ENCODE data around the gene CCDC197. TPM values are rescaled to one million over a fixed set of nuclear protein-coding genes. Genes with fewer than 3 reads are reported as not detected.

The CCDC197 gene
- total RNA-seq, 2 experiments from 2014 or later: 0.45 TPM; not detected in 1

DNA sequence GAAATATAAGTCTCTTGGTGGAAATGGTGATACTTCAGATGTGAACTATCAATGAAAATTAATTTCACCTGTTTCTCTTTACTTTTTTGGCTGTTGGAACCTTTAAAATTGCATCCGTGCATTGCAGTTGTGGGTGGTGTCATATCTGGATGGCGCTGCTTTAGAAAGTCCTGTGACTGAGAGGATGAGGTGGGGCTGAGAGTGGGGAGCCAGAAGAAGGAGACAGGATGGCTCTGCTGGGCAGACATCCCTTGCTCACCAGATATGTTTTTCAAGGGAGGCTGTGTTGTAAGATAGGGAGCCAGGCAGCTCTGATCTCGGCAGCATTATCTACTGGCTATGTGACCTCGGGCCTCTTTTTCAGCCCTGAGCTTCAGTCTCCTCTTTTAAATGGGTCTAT, 33.4 kb upstream of the CCDC197 start:
- H3K27ac Mint-ChIP-seq: peak overlapping the region; percentile 100
- H3K9me3 Mint-ChIP-seq: peaks cover 8% of the 10 kb centered on the region
- H3K4me3 Mint-ChIP-seq: peak overlapping the region; percentile 28
- POLR2A ChIA-PET: interaction anchor here (0.8 to 12.1 kb wide), 19 partner anchors 8 to 849 kb away, joined by 3 to 616 read pairs (median 4); partner anchors contain the start of genes ASB2, CCDC197, DDX24 and IFI27L1
- no peak for DNase-seq
- CTCF ChIA-PET: interaction anchor here (0.8 to 13.3 kb wide), 9 partner anchors 7 to 37 kb away, joined by 3 to 156 read pairs (median 8); partner anchors contain the start of gene ASB2
- H3K4me1 Mint-ChIP-seq: peaks cover 92% of the 10 kb centered on the region
- no peaks in the 10 kb centered on the region for H3K27me3 Mint-ChIP-seq
- H3K36me3 Mint-ChIP-seq (ENCODE audit: low read depth): peaks cover 66% of the 10 kb centered on the region

DNA sequence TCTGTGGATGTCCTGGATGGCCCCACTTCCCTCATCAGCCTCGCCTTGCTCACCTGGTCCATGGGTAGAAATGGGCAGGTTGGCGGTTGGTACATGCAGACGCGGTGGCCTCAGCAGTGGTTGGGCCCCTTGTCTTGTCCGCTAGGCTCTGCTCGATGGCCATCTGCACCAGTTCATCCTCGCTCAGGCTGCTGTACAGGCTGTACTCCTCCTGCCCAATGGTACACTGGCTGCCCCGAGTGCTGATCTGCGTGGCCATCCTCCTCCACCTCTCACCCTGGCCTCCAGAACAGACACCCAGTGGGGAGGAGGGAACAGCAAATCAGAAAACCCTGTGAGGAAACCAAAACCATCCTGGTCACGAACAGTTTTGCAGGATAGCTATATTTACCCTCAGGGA, 32.8 kb upstream of the CCDC197 start:
- Mint-ChIP-seq H3K9me3 (peaks cover 8% of the 10 kb centered on the region), H3K36me3 (ENCODE audit: low read depth) (peaks cover 66% of the 10 kb centered on the region), H3K27me3 (no peaks in the 10 kb centered on the region), H3K4me3 (no peak overlapping the region), H3K4me1 (peaks cover 92% of the 10 kb centered on the region), H3K27ac (peak overlapping the region; percentile 100)
- POLR2A ChIA-PET: interaction anchor here (2.0 to 12.1 kb wide), 4 partner anchors 9 to 117 kb away, joined by 8 to 616 read pairs (median 41); partner anchors contain the start of genes ASB2, DDX24 and IFI27L1
- DNase-seq: no peak
- CTCF ChIA-PET: interaction anchor here (2.0 to 4.2 kb wide), 3 partner anchors 24 to 37 kb away, joined by 5 to 52 read pairs (median 8); no protein-coding TSS in a partner anchor

DNA sequence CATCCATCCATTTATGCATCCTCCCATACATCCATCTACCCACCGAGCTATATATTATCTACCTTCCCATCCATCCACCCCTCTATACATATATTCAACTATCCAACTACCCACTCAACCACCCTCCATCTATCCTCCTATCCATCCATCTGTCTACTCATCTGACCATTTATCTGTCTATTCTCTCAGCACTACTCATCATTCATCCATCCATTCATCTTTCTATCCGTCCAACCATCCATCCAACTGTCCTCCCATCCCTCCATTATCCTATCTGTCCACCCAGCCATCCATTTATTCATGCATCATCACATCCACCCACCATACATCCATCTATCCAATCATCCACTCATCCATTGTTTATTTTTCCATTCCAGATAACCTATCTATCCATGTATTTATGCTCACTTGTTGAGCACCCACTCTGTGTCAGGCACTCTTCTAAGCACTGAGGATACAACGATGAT, 32.2 kb upstream of the CCDC197 start:
- peaks cover 8% of the 10 kb centered on the region for H3K9me3 Mint-ChIP-seq
- CTCF ChIA-PET: interaction anchor here (1.0 to 4.2 kb wide), 4 partner anchors 9 to 36 kb away, joined by 3 to 52 read pairs (median 6); no protein-coding TSS in a partner anchor
- peak overlapping the region; percentile 100 for H3K27ac Mint-ChIP-seq
- peaks cover 62% of the 10 kb centered on the region for H3K36me3 Mint-ChIP-seq (ENCODE audit: low read depth)
- no peaks in the 10 kb centered on the region for H3K27me3 Mint-ChIP-seq
- DNase-seq: no peak
- H3K4me1 Mint-ChIP-seq: peaks cover 88% of the 10 kb centered on the region
- no peak overlapping the region for H3K4me3 Mint-ChIP-seq
- POLR2A ChIA-PET: interaction anchor here (4.1 to 12.1 kb wide), 3 partner anchors 9 to 25 kb away, joined by 39 to 616 read pairs (median 43); partner anchors contain the start of gene ASB2

DNA sequence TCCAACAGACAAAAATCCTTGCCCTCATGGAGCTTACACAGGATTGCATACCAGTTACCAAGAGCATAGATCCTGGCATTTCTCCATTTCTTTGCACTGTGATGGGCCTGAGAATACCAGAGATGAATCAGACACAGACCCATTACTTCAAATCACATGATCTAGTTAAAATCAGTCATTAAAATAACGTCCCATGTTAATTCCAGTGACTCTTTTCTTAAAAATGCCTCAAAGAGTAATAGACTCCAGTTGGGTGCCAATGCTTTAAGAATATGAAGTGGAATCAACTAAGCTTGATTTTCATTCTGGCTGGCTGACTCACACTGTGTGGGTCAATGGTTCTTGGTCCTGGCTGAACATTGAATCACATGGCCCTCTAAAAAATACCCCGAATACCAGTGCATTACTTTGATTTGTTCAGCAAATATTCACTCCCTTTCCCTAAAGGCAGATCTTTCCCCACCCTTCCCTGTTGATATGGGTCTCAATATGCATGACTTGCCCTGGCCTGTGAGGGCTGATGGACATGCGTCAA, 31.7 kb upstream of the CCDC197 start:
- ChIA-PET POLR2A (interaction anchor here (4.1 to 12.1 kb wide), 3 partner anchors 8 to 25 kb away, joined by 39 to 616 read pairs (median 43); partner anchors contain the start of gene ASB2), CTCF (interaction anchor here (0.7 to 4.2 kb wide), 3 partner anchors 9 to 25 kb away, joined by 3 to 52 read pairs (median 3); no protein-coding TSS in a partner anchor)
- H3K27me3 Mint-ChIP-seq: no peaks in the 10 kb centered on the region
- H3K36me3 Mint-ChIP-seq (ENCODE audit: low read depth): peaks cover 62% of the 10 kb centered on the region
- H3K9me3 Mint-ChIP-seq: peaks cover 8% of the 10 kb centered on the region
- no peak for DNase-seq
- peak overlapping the region; percentile 100 for H3K27ac Mint-ChIP-seq
- peaks cover 88% of the 10 kb centered on the region for H3K4me1 Mint-ChIP-seq
- H3K4me3 Mint-ChIP-seq: no peak overlapping the region

DNA sequence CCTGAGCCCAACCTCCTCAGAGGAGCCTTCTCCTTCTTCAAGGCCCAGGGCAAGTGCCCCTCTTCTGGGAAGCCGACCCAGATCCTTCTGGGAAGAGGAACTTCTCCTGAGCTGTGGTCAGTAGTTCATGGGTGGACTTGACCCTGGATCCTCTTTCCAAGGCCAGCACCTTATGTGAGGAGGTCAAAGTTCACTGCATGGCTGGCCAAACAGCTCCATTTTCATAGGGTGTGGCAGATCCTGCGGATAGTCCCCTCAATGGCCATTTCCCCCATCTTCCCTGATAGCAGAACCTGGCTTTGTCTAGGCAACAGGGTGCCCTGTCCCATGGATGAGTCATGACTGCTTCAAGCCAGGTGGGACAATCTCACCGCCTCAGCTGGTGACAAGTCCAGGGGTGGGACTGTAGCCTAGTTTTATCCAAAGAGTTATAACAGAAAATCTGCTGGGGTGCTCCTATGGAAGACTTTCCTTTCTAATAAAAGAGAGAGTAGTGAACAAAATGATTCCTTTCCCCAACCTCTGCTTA, 31.1 kb upstream of the CCDC197 start:
- ChIA-PET CTCF (interaction anchor here (0.7 to 4.2 kb wide), 4 partner anchors 9 to 35 kb away, joined by 3 to 52 read pairs (median 3); no protein-coding TSS in a partner anchor), POLR2A (interaction anchor here (4.1 to 12.1 kb wide), 3 partner anchors 7 to 26 kb away, joined by 39 to 616 read pairs (median 43); partner anchors contain the start of gene ASB2)
- DNase-seq: no peak
- H3K27me3 Mint-ChIP-seq: no peaks in the 10 kb centered on the region
- H3K4me3 Mint-ChIP-seq: no peak overlapping the region
- peak overlapping the region; percentile 100 for H3K27ac Mint-ChIP-seq
- peaks cover 89% of the 10 kb centered on the region for H3K4me1 Mint-ChIP-seq
- peaks cover 60% of the 10 kb centered on the region for H3K36me3 Mint-ChIP-seq (ENCODE audit: low read depth)
- H3K9me3 Mint-ChIP-seq: peaks cover 8% of the 10 kb centered on the region

GRCh38 chr14:93967637-93968250, 29.4 kb upstream of the CCDC197 start:
- peaks cover 54% of the 10 kb centered on the region for H3K36me3 Mint-ChIP-seq (ENCODE audit: low read depth)
- DNase-seq: no peak
- POLR2A ChIA-PET: interaction anchor here (0.7 to 13.5 kb wide), 5 partner anchors 7 to 43 kb away, joined by 3 to 616 read pairs (median 5); partner anchors contain the start of gene ASB2
- H3K4me3 Mint-ChIP-seq: no peak overlapping the region
- H3K27ac Mint-ChIP-seq: no peak overlapping the region
- H3K4me1 Mint-ChIP-seq: peaks cover 89% of the 10 kb centered on the region
- peaks cover 8% of the 10 kb centered on the region for H3K9me3 Mint-ChIP-seq
- CTCF ChIA-PET: interaction anchor here (0.7 to 13.5 kb wide), 4 partner anchors 11 to 169 kb away, joined by 3 to 354 read pairs (median 80); no protein-coding TSS in a partner anchor
- no peaks in the 10 kb centered on the region for H3K27me3 Mint-ChIP-seq

DNA sequence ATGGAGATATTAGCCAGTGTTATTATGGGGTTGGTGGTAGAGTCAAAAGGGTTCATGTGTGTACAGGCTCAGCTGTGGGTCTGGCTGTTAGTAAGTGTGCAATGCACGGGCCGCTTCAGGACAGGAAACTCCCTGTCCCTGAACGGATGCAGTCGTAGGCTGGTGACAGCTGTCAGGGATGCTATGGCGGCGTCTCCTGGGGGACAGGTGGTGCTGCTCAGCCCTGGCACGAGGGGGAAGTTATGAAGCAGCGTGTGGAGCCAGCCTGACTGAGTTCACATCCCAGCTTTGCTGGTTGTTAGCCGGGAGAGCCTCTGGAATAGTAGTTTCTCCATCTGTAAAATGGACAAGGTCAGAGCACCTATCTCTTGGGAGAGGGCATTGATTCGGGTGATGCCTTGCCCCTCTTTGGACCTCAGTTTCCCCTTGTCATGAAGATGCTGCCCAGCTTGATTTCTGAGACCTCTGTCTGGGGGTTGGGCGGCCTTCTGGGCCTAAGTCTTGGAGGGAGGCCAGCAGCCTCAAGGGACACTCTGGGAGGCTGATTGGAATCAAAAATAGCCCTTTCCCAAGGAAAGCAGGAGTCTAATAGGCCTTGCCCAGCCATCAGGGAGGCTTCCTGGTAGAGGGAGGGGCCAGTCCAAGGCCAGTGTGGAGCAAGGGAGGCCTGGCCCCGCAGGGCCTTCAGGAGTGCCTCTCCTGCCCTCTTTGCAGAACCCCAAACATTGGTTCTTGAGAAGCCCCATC, 27.8 kb upstream of the CCDC197 start:
- Mint-ChIP-seq H3K27ac (peak overlapping the region; percentile 55), H3K36me3 (ENCODE audit: low read depth) (peaks cover 57% of the 10 kb centered on the region), H3K4me3 (no peak overlapping the region), H3K4me1 (peaks cover 89% of the 10 kb centered on the region), H3K27me3 (no peaks in the 10 kb centered on the region), H3K9me3 (peaks cover 8% of the 10 kb centered on the region)
- ChIA-PET CTCF (interaction anchor here (1.1 to 13.5 kb wide), 6 partner anchors 12 to 167 kb away, joined by 3 to 354 read pairs (median 11); partner anchors contain the start of gene OTUB2), POLR2A (interaction anchor here (0.7 to 13.5 kb wide), 7 partner anchors 9 to 42 kb away, joined by 3 to 616 read pairs (median 9); no protein-coding TSS in a partner anchor)
- DNase-seq: no peak

GRCh38 chr14:93970585-93970964, 26.5 kb upstream of the CCDC197 start:
- H3K9me3 Mint-ChIP-seq: peaks cover 1% of the 10 kb centered on the region
- peak; percentile 80 for DNase-seq
- no peaks in the 10 kb centered on the region for H3K27me3 Mint-ChIP-seq
- H3K36me3 Mint-ChIP-seq (ENCODE audit: low read depth): peaks cover 48% of the 10 kb centered on the region
- H3K4me1 Mint-ChIP-seq: peaks cover 89% of the 10 kb centered on the region
- CTCF ChIA-PET: interaction anchor here (0.7 to 13.5 kb wide), 19 partner anchors 12 to 166 kb away, joined by 3 to 354 read pairs (median 6); partner anchors contain the start of genes CCDC197, DDX24, IFI27L1 and OTUB2
- POLR2A ChIA-PET: interaction anchor here (1.2 to 13.5 kb wide), 19 partner anchors 8 to 764 kb away, joined by 3 to 616 read pairs (median 6); partner anchors contain the start of genes CCDC197, DDX24, GON7 and IFI27L1
- peak overlapping the region; percentile 94 for H3K27ac Mint-ChIP-seq
- H3K4me3 Mint-ChIP-seq: peak overlapping the region; percentile 80

DNA sequence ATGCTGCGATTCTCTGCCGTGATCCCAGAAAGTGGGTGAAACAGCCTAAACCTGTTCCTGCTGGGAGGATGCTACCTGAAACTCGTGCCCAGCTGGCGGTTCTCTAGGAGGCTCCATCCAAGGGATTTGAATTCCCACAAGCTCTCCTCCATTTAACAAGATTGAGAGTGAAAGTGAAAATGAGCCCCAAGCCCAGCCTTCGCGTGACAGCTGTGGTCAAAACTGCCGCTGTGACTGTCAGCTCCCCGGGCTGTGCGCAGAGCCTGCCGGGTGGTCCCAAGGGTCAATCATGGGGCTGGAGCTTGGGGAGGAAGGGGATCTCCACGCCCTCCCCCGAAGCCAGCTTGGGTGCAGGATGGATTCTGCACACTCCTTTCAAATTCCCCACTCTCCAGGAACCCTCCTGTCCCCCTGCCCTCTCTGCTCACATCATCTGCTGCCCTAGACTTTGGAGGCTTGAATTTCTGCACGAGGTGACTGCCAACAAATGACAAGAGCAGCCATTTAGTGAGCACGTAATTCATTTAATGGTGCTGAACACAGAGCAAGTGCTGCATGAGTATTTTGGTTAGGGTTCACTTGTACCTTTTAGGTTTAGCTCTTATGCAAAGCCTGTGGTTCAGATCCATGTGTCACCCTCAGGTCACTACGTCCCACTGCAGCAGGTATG, 26.0 kb upstream of the CCDC197 start:
- H3K27me3 Mint-ChIP-seq: no peaks in the 10 kb centered on the region
- ChIA-PET POLR2A (interaction anchor here (1.2 to 13.5 kb wide), 19 partner anchors 8 to 764 kb away, joined by 3 to 616 read pairs (median 6); partner anchors contain the start of genes CCDC197, DDX24, GON7 and IFI27L1), CTCF (interaction anchor here (0.7 to 13.5 kb wide), 17 partner anchors 11 to 166 kb away, joined by 3 to 354 read pairs (median 6); partner anchors contain the start of genes CCDC197, DDX24 and IFI27L1)
- peaks cover 48% of the 10 kb centered on the region for H3K36me3 Mint-ChIP-seq (ENCODE audit: low read depth)
- peak; percentile 84 for DNase-seq
- H3K9me3 Mint-ChIP-seq: no peaks in the 10 kb centered on the region
- H3K4me1 Mint-ChIP-seq: peaks cover 89% of the 10 kb centered on the region
- peak overlapping the region; percentile 80 for H3K4me3 Mint-ChIP-seq
- H3K27ac Mint-ChIP-seq: peak overlapping the region; percentile 94

DNA sequence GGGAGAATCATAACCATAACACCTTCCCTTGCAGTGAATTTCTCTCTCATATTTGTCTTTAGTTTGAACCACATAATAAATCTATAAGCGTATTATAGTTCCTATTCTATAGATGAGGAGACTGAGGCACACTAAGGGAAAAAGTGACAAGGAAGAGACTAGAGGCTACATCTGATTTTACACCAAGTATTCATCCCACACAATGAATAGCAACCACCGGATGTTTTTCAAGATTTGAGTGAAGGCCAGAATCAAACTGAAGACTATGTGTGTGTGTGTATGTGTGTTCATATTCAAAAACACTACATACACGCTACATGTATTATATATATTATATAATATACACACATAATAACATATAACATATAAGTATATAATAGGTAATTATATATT, 25.5 kb upstream of the CCDC197 start:
- POLR2A ChIA-PET: interaction anchor here (1.5 to 13.5 kb wide), 11 partner anchors 7 to 109 kb away, joined by 4 to 616 read pairs (median 11); partner anchors contain the start of genes CCDC197, DDX24 and IFI27L1
- CTCF ChIA-PET: interaction anchor here (0.7 to 13.5 kb wide), 16 partner anchors 11 to 165 kb away, joined by 3 to 354 read pairs (median 6); partner anchors contain the start of genes DDX24 and IFI27L1

DNA sequence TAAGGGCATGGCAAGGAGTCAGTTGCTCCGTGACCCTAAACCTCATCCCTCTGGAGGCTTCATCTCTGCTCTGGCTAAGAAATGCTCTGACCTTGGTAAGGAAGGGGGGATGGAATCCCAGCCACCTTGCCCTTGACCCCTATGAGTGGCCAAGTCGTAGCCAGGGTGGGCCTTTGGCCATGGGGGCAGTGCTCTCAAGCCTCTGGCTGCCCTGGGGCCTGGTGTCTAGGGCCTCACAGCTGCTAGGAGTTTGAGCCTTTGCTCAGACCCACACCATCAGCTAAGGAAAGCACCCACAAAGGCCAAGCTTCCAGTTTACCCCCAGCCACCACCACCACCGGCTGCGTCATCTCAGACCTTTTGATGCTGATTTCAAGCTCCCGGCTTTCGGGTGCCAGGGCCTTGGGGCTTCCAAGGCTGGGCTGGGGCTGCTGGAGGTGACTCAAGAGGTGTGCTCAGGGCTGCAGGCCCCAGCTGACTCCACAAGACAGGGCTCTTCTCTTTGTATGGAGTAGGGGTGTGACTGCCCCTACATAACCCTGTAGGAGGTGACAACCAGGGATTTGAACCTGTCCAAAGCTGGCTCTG, 24.4 kb upstream of the CCDC197 start:
- H3K4me3 Mint-ChIP-seq: no peak overlapping the region
- DNase-seq: no peak
- ChIA-PET CTCF (interaction anchor here (0.6 to 13.5 kb wide), 5 partner anchors 11 to 33 kb away, joined by 3 to 354 read pairs (median 5); partner anchors contain the start of gene CCDC197), POLR2A (interaction anchor here (1.3 to 13.5 kb wide), 6 partner anchors 10 to 53 kb away, joined by 3 to 616 read pairs (median 16); partner anchors contain the start of gene OTUB2)
- H3K36me3 Mint-ChIP-seq (ENCODE audit: low read depth): peaks cover 40% of the 10 kb centered on the region
- peaks cover 89% of the 10 kb centered on the region for H3K4me1 Mint-ChIP-seq
- peaks cover 5% of the 10 kb centered on the region for H3K9me3 Mint-ChIP-seq
- H3K27ac Mint-ChIP-seq: peak overlapping the region; percentile 85
- no peaks in the 10 kb centered on the region for H3K27me3 Mint-ChIP-seq

More for the DNA sequence above, 25.5 kb upstream of the CCDC197 start:
- Mint-ChIP-seq H3K9me3 (no peaks in the 10 kb centered on the region), H3K4me3 (peak overlapping the region; percentile 80), H3K27me3 (no peaks in the 10 kb centered on the region), H3K4me1 (peaks cover 89% of the 10 kb centered on the region), H3K27ac (peak overlapping the region; percentile 94), H3K36me3 (ENCODE audit: low read depth) (peaks cover 44% of the 10 kb centered on the region)
- no peak for DNase-seq

Data from activated CD4-positive, alpha-beta memory T cell treated with anti-CD3 and anti-CD28 coated beads, Interleukin-2, amount 10 ng/mL, durations not matched to agents 7 days and 5 days (primary cell).